C4-2B (cell line): Measurements from ENCODE around the gene NEIL1.

ENCODE experiments used
- CTCF ChIP-seq: fragments of 450-650 bp; conservative IDR thresholded peaks from 2 replicates; pipeline ENCODE4 v1.5.1; 2017; ENCODE audit warnings: mild to moderate bottlenecking
- ZFX ChIP-seq: fragments of 450-650 bp; IDR thresholded peaks from 2 replicates; pipeline ENCODE4 v1.6.1; 2017

GRCh38 chr15:75371901-75372688, 25.3 kb downstream of the NEIL1 start:
- TF ChIP-seq CTCF = no peak
- TF ChIP-seq ZFX = no peak
